Fibroblast of the aortic adventitia (primary cell): Measurements from ENCODE around the gene NBPF14. TPM values are rescaled to one million over a fixed set of nuclear protein-coding genes. Genes with fewer than 3 reads are reported as not detected.

Experiments
- small RNA-seq: library from RNA; depleted of rRNA; stranded (forward); fragments of <200 nt; gene quantifications from one replicate; pipeline ENCODE3, GENCODE V24; 2012
- total RNA-seq: library from RNA; depleted of rRNA; stranded (reverse); fragments of >200 nt; gene quantifications from 2 replicates; pipeline ENCODE4 v1.2.3, GENCODE V29; 2012; ENCODE audit warnings: low replicate concordance

NBPF14 gene
- total RNA-seq, 1 donor = 12.4 TPM

Small RNA genes within 50 kb of the gene (small RNA-seq; reads per million reads assigned to genes)
- 26.6 reads per million, percentile 96 among the genes with 10 or more reads in this experiment for gene RF00003

Other genes starting within 250 kb of the NBPF14 start
- gene PPIAL4G, start 112.7 kb downstream of the NBPF14 start, total RNA-seq = not detected in 2 replicates
- 72.0 and 77.5 TPM in 2 replicates for gene NUDT4B, start 152.8 kb upstream of the NBPF14 start, total RNA-seq
- 149 and 228 TPM in 2 replicates for gene PDE4DIP, start 248.4 kb upstream of the NBPF14 start, total RNA-seq